Measurements from ENCODE around the gene ERCC6L2.
A peak's percentile ranks its signal among the peaks of the same experiment; 100 is the strongest.

ERCC6L2 gene

DNA sequence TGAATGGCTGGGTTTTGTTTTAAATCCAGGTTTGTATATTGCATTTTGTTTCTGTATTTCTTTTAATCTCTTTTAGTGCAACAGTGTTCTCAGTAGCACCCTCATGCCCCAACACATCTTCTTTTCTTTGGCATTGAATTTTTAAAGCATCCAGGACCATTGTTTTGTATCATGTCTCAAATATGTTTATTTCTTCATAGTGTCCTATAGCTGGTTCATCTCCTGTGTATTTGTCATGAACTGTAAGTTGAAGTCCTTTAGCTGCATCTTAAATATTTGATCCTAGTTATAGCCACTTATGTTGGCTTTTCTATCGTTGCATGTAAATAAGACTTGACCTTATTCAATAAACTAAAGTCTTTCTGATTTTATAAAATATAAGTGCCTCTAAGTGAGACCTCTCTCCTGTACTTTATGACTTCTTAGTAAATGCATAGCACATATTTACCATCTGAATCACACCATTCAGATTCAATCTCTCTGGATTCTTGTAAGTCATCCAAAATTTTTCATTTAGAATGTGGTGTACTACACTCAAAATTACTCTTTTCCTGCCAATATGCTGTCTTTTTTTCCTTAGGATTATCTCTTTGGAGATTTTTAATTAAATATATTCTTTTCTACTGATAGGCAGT, 21.0 kb upstream of the ERCC6L2 start:
- no peak overlapping the region for H3K27ac Mint-ChIP-seq
- H3K4me1 Mint-ChIP-seq, result peaks cover 63% of the 10 kb centered on the region
- peaks cover 15% of the 10 kb centered on the region for H3K36me3 Mint-ChIP-seq
- peaks cover 3% of the 10 kb centered on the region for H3K9me3 Mint-ChIP-seq
- ATAC-seq, result no peak
- H3K27me3 Mint-ChIP-seq, result no peaks in the 10 kb centered on the region
- H3K4me3 Mint-ChIP-seq, result no peak overlapping the region

DNA sequence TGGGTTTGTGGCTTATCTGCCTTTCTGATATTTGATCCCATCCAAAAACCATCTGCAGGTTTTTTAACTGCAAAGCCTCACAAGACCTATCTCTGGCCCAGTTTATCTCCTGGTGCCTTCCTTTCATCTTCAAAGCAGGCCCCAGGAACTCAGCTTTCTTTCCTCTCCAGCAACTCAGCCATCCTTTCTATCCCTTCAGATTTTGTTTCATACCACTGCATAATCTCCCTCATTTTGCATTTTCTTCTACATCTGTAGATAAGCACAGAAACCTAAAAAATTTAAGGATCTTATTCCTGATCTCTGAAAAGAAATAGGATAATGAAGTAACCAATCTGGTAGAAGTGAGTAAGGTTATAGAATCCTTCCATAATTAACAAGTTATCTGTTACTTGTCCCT, 19.5 kb upstream of the ERCC6L2 start:
- Mint-ChIP-seq H3K9me3 (no peaks in the 10 kb centered on the region), H3K4me3 (no peak overlapping the region), H3K36me3 (peaks cover 2% of the 10 kb centered on the region), H3K4me1 (peaks cover 64% of the 10 kb centered on the region), H3K27ac (no peak overlapping the region), H3K27me3 (no peaks in the 10 kb centered on the region)
- ATAC-seq, result no peak

DNA sequence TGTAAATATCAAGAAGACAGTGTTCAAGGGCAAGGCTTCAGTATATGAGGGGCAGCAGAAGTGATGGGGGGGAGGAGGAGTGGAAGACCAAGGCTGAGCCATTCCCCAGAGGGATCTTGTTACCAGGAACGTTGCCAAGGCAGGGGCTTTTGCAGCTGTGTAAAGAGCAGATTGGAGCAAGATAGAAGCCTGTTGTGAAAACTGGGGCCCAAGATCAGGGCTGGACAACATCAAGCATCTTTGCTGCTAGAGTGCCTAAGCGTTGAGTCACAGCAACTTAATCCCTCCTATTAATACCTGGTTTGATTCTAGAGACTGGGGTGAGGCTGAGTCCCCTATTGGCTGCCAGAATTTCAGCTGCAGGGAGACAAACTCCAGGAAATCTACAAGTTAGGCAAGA, 18.4 kb upstream of the ERCC6L2 start:
- peaks cover 53% of the 10 kb centered on the region for H3K4me1 Mint-ChIP-seq
- H3K27me3 Mint-ChIP-seq, result no peaks in the 10 kb centered on the region
- ATAC-seq, result no peak
- H3K9me3 Mint-ChIP-seq, result peaks cover 6% of the 10 kb centered on the region
- no peak overlapping the region for H3K4me3 Mint-ChIP-seq
- peaks cover 7% of the 10 kb centered on the region for H3K36me3 Mint-ChIP-seq
- H3K27ac Mint-ChIP-seq, result peak overlapping the region; percentile 76

DNA sequence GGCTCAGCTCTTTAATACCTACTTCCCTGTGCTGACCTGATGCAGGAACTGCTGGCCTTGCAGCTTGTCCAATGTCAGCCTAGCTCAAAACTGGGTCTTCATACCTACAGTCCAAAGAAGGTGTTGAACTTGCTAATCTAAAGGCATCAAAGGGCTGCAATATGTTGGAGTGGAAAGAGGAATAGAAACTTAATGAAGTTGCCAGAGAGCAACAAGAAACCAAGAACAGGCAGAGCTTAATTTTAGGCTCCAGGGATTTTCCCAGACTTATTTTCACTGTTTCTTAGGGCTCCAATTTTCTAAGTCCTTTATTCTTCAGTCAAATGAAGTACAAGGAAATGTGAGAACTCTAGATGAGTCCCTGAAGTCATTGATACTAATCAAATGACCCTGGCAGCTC, 17.6 kb upstream of the ERCC6L2 start:
- H3K4me3 Mint-ChIP-seq, result peak overlapping the region; percentile 63
- peak; percentile 82 for ATAC-seq
- H3K9me3 Mint-ChIP-seq, result peaks cover 10% of the 10 kb centered on the region
- no peaks in the 10 kb centered on the region for H3K27me3 Mint-ChIP-seq
- peaks cover 45% of the 10 kb centered on the region for H3K4me1 Mint-ChIP-seq
- H3K36me3 Mint-ChIP-seq, result peaks cover 12% of the 10 kb centered on the region
- H3K27ac Mint-ChIP-seq, result peak overlapping the region; percentile 76

DNA sequence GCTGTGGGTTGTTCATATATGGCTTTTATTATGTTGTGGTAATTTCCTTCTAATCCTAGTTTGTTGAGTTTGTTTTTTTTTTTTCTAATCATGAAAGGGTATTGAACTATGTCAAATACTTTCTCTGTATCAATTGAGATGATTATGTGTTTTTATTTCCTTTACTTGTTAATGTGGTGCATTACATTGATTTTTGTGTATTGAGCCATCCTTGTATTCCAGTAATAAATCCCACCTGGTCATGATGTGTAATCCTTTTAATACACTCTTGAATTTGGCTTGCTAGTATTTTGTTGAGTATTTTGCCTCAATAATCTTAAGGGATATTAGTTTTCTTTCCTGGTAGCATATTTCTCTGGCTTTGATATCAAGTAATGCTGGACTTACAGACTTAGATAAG, 13.1 kb upstream of the ERCC6L2 start:
- H3K27ac Mint-ChIP-seq, result no peak overlapping the region
- H3K9me3 Mint-ChIP-seq, result peaks cover 15% of the 10 kb centered on the region
- H3K4me3 Mint-ChIP-seq, result no peak overlapping the region
- H3K36me3 Mint-ChIP-seq, result peaks cover 19% of the 10 kb centered on the region
- no peaks in the 10 kb centered on the region for H3K27me3 Mint-ChIP-seq
- ATAC-seq, result no peak
- peaks cover 30% of the 10 kb centered on the region for H3K4me1 Mint-ChIP-seq

DNA sequence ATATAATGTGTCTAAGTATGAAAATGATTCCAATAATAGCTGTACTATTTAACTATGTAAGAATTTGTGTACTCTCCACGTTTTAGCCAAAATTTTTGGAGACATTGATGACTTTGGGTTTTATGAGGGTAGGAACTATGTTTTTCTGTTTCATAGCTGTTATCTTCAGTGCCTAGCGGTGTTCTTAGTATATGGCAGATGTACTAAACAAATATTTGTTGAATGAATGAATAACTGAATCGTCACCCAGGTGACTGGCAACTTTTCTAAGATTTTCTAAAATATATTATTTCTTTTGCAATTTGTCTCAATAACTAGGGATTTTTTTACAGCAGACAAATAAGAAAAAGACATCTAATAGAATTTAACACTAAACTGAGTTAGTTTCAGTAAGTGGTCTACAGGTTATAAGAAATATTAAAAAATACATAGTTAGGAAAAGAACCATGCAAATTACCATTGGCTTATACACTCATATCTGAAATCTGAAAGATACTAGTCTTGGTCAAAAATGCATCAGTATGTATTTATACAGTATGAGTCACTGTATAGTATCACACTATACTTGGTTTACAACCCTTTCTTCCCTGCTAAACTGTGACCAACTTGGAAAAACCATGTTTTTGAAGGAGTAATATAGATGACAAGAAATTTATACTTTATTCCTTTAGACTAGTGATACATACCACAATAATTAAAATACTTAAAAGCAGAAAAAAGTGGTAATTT, 10.5 kb upstream of the ERCC6L2 start:
- Mint-ChIP-seq H3K27ac (no peak overlapping the region), H3K27me3 (no peaks in the 10 kb centered on the region), H3K36me3 (peaks cover 29% of the 10 kb centered on the region), H3K4me1 (peaks cover 3% of the 10 kb centered on the region), H3K9me3 (peaks cover 15% of the 10 kb centered on the region), H3K4me3 (no peak overlapping the region)
- no peak for ATAC-seq

DNA sequence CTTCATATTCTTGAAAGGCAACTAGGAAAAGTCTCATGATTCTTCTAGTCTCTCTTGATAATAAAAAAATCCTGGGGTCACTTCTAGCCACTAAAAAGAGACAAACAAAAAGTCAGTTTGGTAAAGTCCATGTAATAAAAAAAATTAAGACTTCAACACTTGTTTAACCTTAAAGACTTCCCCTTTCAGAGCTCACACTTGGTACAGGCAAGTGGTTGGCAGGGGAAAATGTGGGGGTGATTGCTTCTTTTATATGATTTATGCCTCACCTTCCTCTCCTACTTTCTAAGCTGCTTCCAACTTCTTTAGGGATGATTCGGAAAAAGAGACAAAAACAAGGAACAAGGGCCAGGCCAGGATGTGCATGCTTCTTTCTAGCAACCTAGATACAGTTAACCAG, 5.1 kb upstream of the ERCC6L2 start:
- Mint-ChIP-seq H3K36me3 (peaks cover 38% of the 10 kb centered on the region), H3K4me1 (peaks cover 9% of the 10 kb centered on the region), H3K27me3 (no peaks in the 10 kb centered on the region), H3K27ac (no peak overlapping the region), H3K4me3 (no peak overlapping the region), H3K9me3 (no peaks in the 10 kb centered on the region)
- ATAC-seq, result no peak

DNA sequence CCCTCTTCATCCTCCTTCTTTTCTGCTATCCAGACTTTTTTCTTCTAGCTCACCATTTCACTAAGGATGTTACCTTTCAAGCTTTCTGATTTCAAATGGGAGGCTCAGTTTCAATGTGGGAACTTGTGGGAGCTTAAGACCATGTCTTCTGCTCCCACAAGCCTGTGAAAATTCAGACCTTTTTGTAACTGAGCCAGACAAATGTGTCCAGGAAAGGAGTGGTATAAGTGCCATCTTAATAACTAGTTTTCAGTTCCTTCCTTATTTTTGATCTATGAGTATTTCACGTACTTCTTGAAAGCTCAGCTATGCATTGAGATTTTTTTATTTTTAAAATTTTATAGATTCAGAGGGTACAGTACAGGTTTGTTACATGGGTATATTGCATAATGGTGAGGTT, 4.6 kb upstream of the ERCC6L2 start:
- Mint-ChIP-seq H3K27me3 (no peaks in the 10 kb centered on the region), H3K4me1 (peaks cover 9% of the 10 kb centered on the region), H3K36me3 (peaks cover 38% of the 10 kb centered on the region), H3K27ac (no peak overlapping the region), H3K9me3 (no peaks in the 10 kb centered on the region), H3K4me3 (no peak overlapping the region)
- ATAC-seq, result no peak

DNA sequence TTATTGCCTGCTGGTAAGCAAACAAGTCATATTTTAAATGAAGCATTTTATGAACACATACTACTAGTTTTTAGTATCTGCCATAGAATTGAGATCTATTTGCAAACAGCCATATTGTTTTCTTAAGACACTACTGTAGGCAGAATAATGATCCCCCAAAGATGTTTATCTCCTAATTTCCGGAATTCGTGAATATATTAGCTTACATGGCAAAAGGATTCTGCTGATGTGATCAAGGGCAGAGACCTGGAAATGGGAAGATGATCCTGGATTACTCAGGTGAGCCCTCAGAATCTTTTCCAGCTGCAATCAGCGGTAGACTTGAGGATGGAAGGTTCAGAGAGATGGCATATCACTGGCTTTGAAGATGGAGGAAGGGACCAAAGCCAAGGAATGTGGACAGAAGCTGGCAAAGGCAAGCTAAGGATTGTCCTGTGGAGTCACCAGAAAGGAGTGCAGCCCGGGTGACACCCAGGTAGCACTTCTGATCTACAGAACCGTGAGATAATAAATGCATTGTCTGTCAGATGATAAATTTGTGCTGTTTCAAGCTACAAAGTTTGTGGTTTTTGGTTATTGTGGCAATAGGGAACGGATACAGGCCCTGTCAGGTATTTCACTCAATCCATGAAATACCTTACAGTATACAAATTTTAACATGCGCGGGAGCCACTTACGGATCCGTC, 1.0 kb upstream of the ERCC6L2 start:
- no peak for ATAC-seq
- Mint-ChIP-seq H3K27me3 (no peaks in the 10 kb centered on the region), H3K4me3 (no peak overlapping the region), H3K27ac (no peak overlapping the region), H3K4me1 (peaks cover 9% of the 10 kb centered on the region), H3K9me3 (no peaks in the 10 kb centered on the region), H3K36me3 (peaks cover 35% of the 10 kb centered on the region)

DNA sequence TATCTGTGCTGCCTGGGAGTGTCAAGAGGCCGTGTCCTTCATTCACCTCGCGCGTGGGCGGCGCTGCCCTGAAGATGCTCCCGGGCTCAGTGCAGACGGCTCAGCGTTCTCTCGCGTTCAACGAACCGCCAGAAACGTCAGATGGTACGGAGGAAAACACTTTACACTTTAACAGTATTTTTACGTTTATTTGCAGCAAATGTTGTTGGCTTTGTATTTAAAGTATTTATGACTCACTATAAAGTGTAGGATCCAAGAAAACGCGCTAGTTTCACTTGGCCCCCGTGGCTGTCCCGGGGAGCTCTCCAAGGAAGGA, 544 bp upstream of the ERCC6L2 start:
- H3K27me3 Mint-ChIP-seq, result no peaks in the 10 kb centered on the region
- H3K4me1 Mint-ChIP-seq, result peaks cover 9% of the 10 kb centered on the region
- peak; percentile 61 for ATAC-seq
- H3K4me3 Mint-ChIP-seq, result no peak overlapping the region
- H3K27ac Mint-ChIP-seq, result no peak overlapping the region
- H3K9me3 Mint-ChIP-seq, result no peaks in the 10 kb centered on the region
- peaks cover 30% of the 10 kb centered on the region for H3K36me3 Mint-ChIP-seq

DNA sequence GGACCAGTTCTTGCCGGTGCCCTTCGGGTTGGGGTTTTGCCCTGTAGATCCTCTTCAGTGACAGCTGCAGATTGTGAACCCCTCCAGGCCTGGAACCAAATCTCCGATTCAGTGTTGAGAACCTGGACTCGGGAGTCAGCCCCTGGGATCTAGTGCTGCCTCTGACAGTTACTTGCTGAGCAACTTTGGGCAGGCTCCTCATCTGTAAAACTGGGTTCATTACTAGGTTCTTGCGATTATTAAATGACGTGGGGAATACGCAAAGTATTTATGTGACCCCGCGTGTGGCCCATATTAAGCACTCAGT, 600 bp downstream of the ERCC6L2 start:
- no peaks in the 10 kb centered on the region for H3K9me3 Mint-ChIP-seq
- no peak overlapping the region for H3K27ac Mint-ChIP-seq
- H3K27me3 Mint-ChIP-seq, result no peaks in the 10 kb centered on the region
- H3K36me3 Mint-ChIP-seq, result peaks cover 18% of the 10 kb centered on the region
- H3K4me3 Mint-ChIP-seq, result no peak overlapping the region
- H3K4me1 Mint-ChIP-seq, result peaks cover 9% of the 10 kb centered on the region
- ATAC-seq, result no peak

DNA sequence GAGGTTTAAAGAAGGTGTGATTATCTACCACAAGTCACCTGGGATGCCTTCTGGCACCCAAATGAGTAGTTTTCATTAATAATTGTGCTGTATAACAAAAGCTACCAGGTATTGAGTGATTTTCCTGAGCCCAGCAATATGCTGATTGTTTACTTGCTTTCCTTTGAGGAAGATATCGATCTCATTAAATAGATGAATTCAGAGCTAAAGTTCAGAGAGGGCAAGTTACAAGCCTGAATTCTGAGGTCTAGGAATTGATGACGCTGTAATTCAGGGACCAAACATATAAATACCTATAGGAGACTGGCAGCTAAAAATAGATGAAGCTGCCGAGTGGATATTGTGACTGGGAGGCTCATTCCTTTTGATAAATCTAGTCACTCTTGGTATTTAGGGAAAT, 1.1 kb downstream of the ERCC6L2 start:
- peaks cover 9% of the 10 kb centered on the region for H3K4me1 Mint-ChIP-seq
- no peak for ATAC-seq
- no peak overlapping the region for H3K27ac Mint-ChIP-seq
- H3K36me3 Mint-ChIP-seq, result peaks cover 13% of the 10 kb centered on the region
- H3K27me3 Mint-ChIP-seq, result no peaks in the 10 kb centered on the region
- no peak overlapping the region for H3K4me3 Mint-ChIP-seq
- H3K9me3 Mint-ChIP-seq, result no peaks in the 10 kb centered on the region

DNA sequence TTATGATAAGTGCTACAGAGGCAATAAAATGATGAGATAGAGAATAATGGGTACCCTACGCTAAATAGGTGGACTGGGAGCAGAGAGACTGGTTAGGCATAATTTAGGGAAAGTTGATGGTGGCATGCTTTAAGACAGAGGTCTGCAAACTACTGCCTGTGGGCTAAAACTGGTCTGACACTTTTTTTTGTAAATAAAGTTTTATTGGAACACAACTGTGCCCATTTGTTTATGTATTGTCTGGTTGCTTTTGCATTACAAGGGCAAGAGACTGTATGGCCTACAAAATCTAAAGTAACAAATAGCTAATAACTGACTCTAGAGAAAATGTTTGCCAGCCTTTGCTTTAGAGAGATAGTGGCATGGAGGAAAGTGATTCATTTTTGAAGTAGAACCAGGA, 2.5 kb downstream of the ERCC6L2 start:
- no peak for ATAC-seq
- Mint-ChIP-seq H3K36me3 (peaks cover 9% of the 10 kb centered on the region), H3K9me3 (no peaks in the 10 kb centered on the region), H3K4me1 (peaks cover 15% of the 10 kb centered on the region), H3K27me3 (no peaks in the 10 kb centered on the region), H3K4me3 (peak overlapping the region; percentile 31), H3K27ac (no peak overlapping the region)

DNA sequence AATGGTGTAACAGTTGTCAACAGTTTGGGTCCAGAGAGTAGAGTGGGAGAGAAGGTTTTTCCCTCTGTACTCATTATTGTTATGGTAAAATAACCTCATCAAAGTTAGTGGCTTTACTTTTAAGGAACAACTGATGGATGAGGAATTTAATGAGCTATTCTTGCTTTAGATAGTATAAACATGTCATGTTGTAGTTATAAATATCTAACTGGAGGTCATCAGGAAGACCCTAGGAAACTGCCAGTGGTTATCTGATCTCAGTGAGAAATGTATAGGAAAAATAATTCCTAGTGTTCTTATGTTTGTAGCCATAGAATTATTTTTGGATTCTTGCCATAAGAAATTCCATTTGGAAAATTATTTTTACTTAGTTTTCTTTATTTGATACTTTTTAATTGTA, 4.1 kb downstream of the ERCC6L2 start:
- H3K9me3 Mint-ChIP-seq, result no peaks in the 10 kb centered on the region
- H3K27ac Mint-ChIP-seq, result no peak overlapping the region
- H3K27me3 Mint-ChIP-seq, result no peaks in the 10 kb centered on the region
- no peak for ATAC-seq
- peaks cover 18% of the 10 kb centered on the region for H3K4me1 Mint-ChIP-seq
- H3K4me3 Mint-ChIP-seq, result no peak overlapping the region
- peaks cover 23% of the 10 kb centered on the region for H3K36me3 Mint-ChIP-seq

DNA sequence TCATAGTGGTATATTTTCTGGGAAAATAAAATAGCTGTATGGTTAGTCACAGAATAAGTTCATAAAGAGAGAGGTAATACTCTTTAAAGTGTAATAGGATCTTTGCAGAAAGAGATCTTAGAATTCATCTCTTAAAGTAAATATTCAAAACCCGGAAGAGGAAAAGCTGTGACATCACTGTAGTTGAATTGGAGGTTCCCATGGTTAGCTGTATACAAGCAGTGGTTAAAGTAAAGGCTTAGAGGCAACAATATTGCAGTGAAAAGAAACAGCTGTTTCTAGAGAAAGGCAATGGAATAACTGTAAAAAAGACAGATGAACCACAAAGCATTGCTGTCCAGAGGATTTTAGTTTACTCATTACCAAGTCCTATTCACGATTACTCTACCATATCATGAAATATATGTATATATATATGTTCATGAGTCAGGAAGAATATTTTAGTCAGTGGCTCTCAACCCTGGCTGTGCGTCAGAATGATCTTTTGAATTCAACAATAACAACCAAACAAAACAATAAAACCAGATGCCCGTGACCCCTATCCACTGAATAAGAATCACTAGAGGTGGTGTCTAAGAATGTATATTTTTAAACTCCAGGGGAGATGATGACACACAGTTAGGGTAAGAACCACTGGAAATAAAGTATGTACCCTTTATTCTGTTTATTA, 4.7 kb downstream of the ERCC6L2 start:
- H3K9me3 Mint-ChIP-seq, result no peaks in the 10 kb centered on the region
- no peak overlapping the region for H3K27ac Mint-ChIP-seq

More for the DNA sequence above, 4.7 kb downstream of the ERCC6L2 start:
- peaks cover 20% of the 10 kb centered on the region for H3K4me1 Mint-ChIP-seq
- no peak overlapping the region for H3K4me3 Mint-ChIP-seq
- H3K27me3 Mint-ChIP-seq, result no peaks in the 10 kb centered on the region
- peaks cover 29% of the 10 kb centered on the region for H3K36me3 Mint-ChIP-seq
- no peak for ATAC-seq

Measured in stimulated activated memory B cell treated with anti-CD40 and anti-IgM and Interleukin-4, amounts not matched to agents 10 μg/mL and 1 μg/mL and 100 μg/mL, for 72 hours (primary cell).